H1 (cell line): Measurements from ENCODE around the gene CHST8. TPM values are rescaled to one million over a fixed set of nuclear protein-coding genes. Genes with fewer than 3 reads are reported as not detected.

ENCODE experiments used
- CTCF ChIA-PET: fragments of 300-600 bp; sonication (Branson Sonifier 250); formaldehyde crosslinking; loops from one replicate; lab custom pipeline; 2021; ENCODE audit not compliant: partially characterized antibody; lab: Charles Lee
- POLR2A ChIA-PET: fragments of 300-600 bp; sonication (Branson Sonifier 250); formaldehyde crosslinking; loops from one replicate; lab custom pipeline; 2021; ENCODE audit warnings: inconsistent platforms; ENCODE audit not compliant: partially characterized antibody; lab: Charles Lee
- DNase-seq, 2 experiments: peaks; one replicate each; pipeline versions ENCODE4 v3.0.0 to v3.0.0-alpha.2; 2010 to 2022; ENCODE audit warnings: low spot score in 2 of 2, low read depth in 1 of 2, mixed read lengths in 1 of 2
- FAIRE-seq: peaks from 2 replicates; lab custom pipeline; 2011; peaks lifted over from hg19 to GRCh38; lab: Jason Lieb, UNC
- H2AFZ ChIP-seq: 2 replicates; pipeline ENCODE4 v1.8.1; 2012; ENCODE audit warnings: low read length, inconsistent platforms
- H2AK5ac ChIP-seq: 2 replicates; pipeline ENCODE4 v1.6.1; 2013; ENCODE audit warnings: low read depth, low read length
- H2BK120ac ChIP-seq: replicated peaks from 2 replicates; pipeline ENCODE3; 2013; ENCODE audit warnings: low read depth, low read length, inconsistent platforms
- H2BK12ac ChIP-seq: 2 replicates; pipeline ENCODE4 v1.6.1; 2013; ENCODE audit warnings: low read depth, low read length
- H2BK15ac ChIP-seq: 2 replicates; pipeline ENCODE4 v1.6.1; 2013; ENCODE audit warnings: low read length
- H2BK20ac ChIP-seq: 2 replicates; pipeline ENCODE4 v1.6.1; 2013; ENCODE audit warnings: low read length
- H2BK5ac ChIP-seq: 2 replicates; pipeline ENCODE4 v1.6.1; 2013; ENCODE audit warnings: low read depth, low read length
- H3K14ac ChIP-seq: 2 replicates; pipeline ENCODE4 v1.6.1; 2013; ENCODE audit warnings: inconsistent platforms; ENCODE audit not compliant: insufficient read length
- H3K18ac ChIP-seq: 2 replicates; pipeline ENCODE4 v1.6.1; 2013; ENCODE audit warnings: low read length; ENCODE audit errors: extremely low read depth
- H3K23ac ChIP-seq: 2 replicates; pipeline ENCODE4 v1.6.1; 2013; ENCODE audit warnings: inconsistent platforms; ENCODE audit not compliant: insufficient read length
- H3K23me2 ChIP-seq: 2 replicates; pipeline ENCODE4 v1.6.1; 2013; ENCODE audit warnings: low read depth, low read length
- H3K27ac ChIP-seq: 2 replicates; pipeline ENCODE4 v1.6.1; 2011; ENCODE audit warnings: low read depth, low read length, inconsistent platforms
- H3K27me3 ChIP-seq, 4 experiments: replicated peaks in 1 of 4; 1 replicate in 1 of 4; 2 replicates in 3 of 4; pipeline versions ENCODE4 v1.6.1 to v1.8.1; 2011 to 2013; ENCODE audit warnings: low read length in 3 of 4, mild to moderate bottlenecking in 3 of 4, inconsistent platforms in 2 of 4, mixed read lengths in 2 of 4, moderate library complexity in 1 of 4; ENCODE audit not compliant: control insufficient read depth in 3 of 4, insufficient read depth in 3 of 4; ENCODE audit errors: extremely low read depth in 1 of 4
- H3K36me3 ChIP-seq, 4 experiments: 2 replicates each; pipeline versions ENCODE4 v1.6.1 to v1.8.1; 2011 to 2013; ENCODE audit warnings: mild to moderate bottlenecking in 4 of 4, low read length in 3 of 4, moderate library complexity in 2 of 4, control low read depth in 1 of 4, inconsistent platforms in 1 of 4; ENCODE audit not compliant: insufficient read depth in 4 of 4, control insufficient read depth in 2 of 4
- H3K4ac ChIP-seq: replicated peaks from 2 replicates; pipeline ENCODE3; 2013; ENCODE audit warnings: low read length, low read depth, mixed read lengths, inconsistent platforms; ENCODE audit not compliant: insufficient read length
- H3K4me1 ChIP-seq, 4 experiments: replicated peaks in 1 of 4; 1 replicate in 1 of 4; 2 replicates in 3 of 4; pipeline versions ENCODE4 v1.6.1 to v1.8.1; 2011 to 2013; ENCODE audit warnings: low read length in 3 of 4, inconsistent platforms in 2 of 4, mixed read lengths in 1 of 4; ENCODE audit not compliant: insufficient read depth in 4 of 4, control insufficient read depth in 3 of 4
- H3K4me2 ChIP-seq, 2 experiments: 2 replicates each; pipeline versions ENCODE4 v1.6.1 to v1.8.1; 2011 to 2013; ENCODE audit warnings: low read depth in 2 of 2, low read length in 2 of 2, control low read depth in 1 of 2, inconsistent platforms in 1 of 2, mild to moderate bottlenecking in 1 of 2; ENCODE audit not compliant: insufficient read depth in 1 of 2
- H3K4me3 ChIP-seq, 4 experiments: fragments of 200-600, 300-600 bp in 1 of 4; sonication (generic), shearing (Covaris generic), sonication (Bioruptor Twin) in 1 of 4; 2 replicates each; pipeline versions ENCODE4 v1.5.1 to v1.8.1; 2011 to 2016; ENCODE audit warnings: low read length in 4 of 4, low read depth in 3 of 4, control low read depth in 2 of 4, inconsistent platforms in 2 of 4, mild to moderate bottlenecking in 2 of 4, mixed read lengths in 1 of 4, moderate library complexity in 1 of 4; ENCODE audit not compliant: insufficient read depth in 2 of 4; ENCODE audit errors: extremely low read depth in 1 of 4
- H3K56ac ChIP-seq: replicated peaks from 2 replicates; pipeline ENCODE3; 2013; ENCODE audit warnings: low read depth, mild to moderate bottlenecking, mixed read lengths, low read length, inconsistent platforms; ENCODE audit not compliant: insufficient read length
- H3K79me1 ChIP-seq: 2 replicates; pipeline ENCODE4 v1.6.1; 2013; ENCODE audit warnings: low read depth, low read length, control low read depth
- H3K79me2 ChIP-seq, 2 experiments: 2 replicates each; pipeline versions ENCODE4 v1.6.1 to v1.8.1; 2012 to 2013; ENCODE audit warnings: low read length in 2 of 2, mild to moderate bottlenecking in 2 of 2, inconsistent platforms in 1 of 2; ENCODE audit not compliant: insufficient read depth in 2 of 2, control insufficient read depth in 1 of 2
- H3K9ac ChIP-seq, 4 experiments: replicated peaks in 1 of 4; 1 replicate in 1 of 4; 2 replicates in 3 of 4; pipeline versions ENCODE4 v1.6.1 to v1.8.1; 2011 to 2013; ENCODE audit warnings: low read depth in 3 of 4, low read length in 3 of 4, control low read depth in 2 of 4, mild to moderate bottlenecking in 2 of 4, moderate library complexity in 2 of 4, inconsistent platforms in 1 of 4; ENCODE audit errors: extremely low read depth in 1 of 4
- H3K9me3 ChIP-seq, 2 experiments: 2 replicates each; pipeline versions ENCODE4 v1.6.1 to v1.8.1; 2012 to 2013; ENCODE audit warnings: mild to moderate bottlenecking in 2 of 2, moderate library complexity in 2 of 2, control low read depth in 1 of 2, inconsistent platforms in 1 of 2, low read depth in 1 of 2, low read length in 1 of 2, mixed read lengths in 1 of 2; ENCODE audit not compliant: insufficient read depth in 2 of 2
- H4K20me1 ChIP-seq, 2 experiments: replicated peaks in 1 of 2; 2 replicates each; pipeline versions ENCODE3 to v1.8.1; 2011 to 2013; ENCODE audit warnings: inconsistent platforms in 2 of 2, low read length in 2 of 2, mild to moderate bottlenecking in 1 of 2; ENCODE audit not compliant: insufficient read depth in 2 of 2, control insufficient read depth in 1 of 2
- H4K5ac ChIP-seq: 2 replicates; pipeline ENCODE4 v1.6.1; 2013; ENCODE audit warnings: low read length, low read depth, mixed read lengths, inconsistent platforms; ENCODE audit not compliant: insufficient read length
- H4K8ac ChIP-seq: 2 replicates; pipeline ENCODE4 v1.8.0; 2013; ENCODE audit warnings: mild to moderate bottlenecking, moderate library complexity, low read length, inconsistent platforms; ENCODE audit not compliant: insufficient read depth; ENCODE audit errors: extremely low read depth
- H4K91ac ChIP-seq: replicated peaks from 2 replicates; pipeline ENCODE3; 2013; ENCODE audit warnings: low read length, mixed read lengths, inconsistent platforms; ENCODE audit not compliant: insufficient read length
- ASH2L ChIP-seq: fragments of 200-600, 300-600 bp; sonication (generic); IDR thresholded peaks from one replicate; pipeline ENCODE4 v1.7.1; 2017; ENCODE audit warnings: low read length
- CBX8 ChIP-seq: fragments of 300-800, 300-1000 bp; sonication (generic); IDR thresholded peaks from 2 replicates; pipeline ENCODE4 v1.7.1; 2016; ENCODE audit warnings: low read depth, low read length, borderline replicate concordance
- CEBPB ChIP-seq: IDR thresholded peaks from 2 replicates; pipeline ENCODE4 v1.6.1; 2012; ENCODE audit warnings: low read depth, low read length
- CHD1 ChIP-seq: IDR thresholded peaks from 2 replicates; pipeline ENCODE4 v1.6.1; 2012; ENCODE audit warnings: low read depth, low read length, improper control_type of control experiment
- EGR1 ChIP-seq: IDR thresholded peaks from 2 replicates; pipeline ENCODE4 v1.6.1; 2011; ENCODE audit warnings: low read depth, low read length, borderline replicate concordance
- GTF2F1 ChIP-seq: IDR thresholded peaks from 2 replicates; pipeline ENCODE4 v1.6.1; 2012; ENCODE audit warnings: low read depth, low read length, improper control_type of control experiment, borderline replicate concordance
- HDAC2 ChIP-seq, 2 experiments: fragments of 300-600 bp in 1 of 2; sonication (generic) in 1 of 2; IDR thresholded peaks; 2 replicates each; pipeline ENCODE4 v1.6.1; 2011 to 2012; ENCODE audit warnings: low read depth in 2 of 2, low read length in 2 of 2, mild to moderate bottlenecking in 2 of 2, moderate library complexity in 2 of 2, borderline replicate concordance in 1 of 2, inconsistent platforms in 1 of 2
- HDAC6 ChIP-seq: IDR thresholded peaks from one replicate; pipeline ENCODE4 v1.7.1; 2012; ENCODE audit warnings: low read depth, mild to moderate bottlenecking, inconsistent platforms, low read length, moderate library complexity
- JUN ChIP-seq: IDR thresholded peaks from 2 replicates; pipeline ENCODE4 v1.6.1; 2011; ENCODE audit warnings: low read depth, mild to moderate bottlenecking, improper control_type of control experiment, low read length
- KDM1A ChIP-seq: fragments of 200-600, 300-600 bp; sonication (generic); IDR thresholded peaks from 2 replicates; pipeline ENCODE4 v1.7.1; 2016; ENCODE audit warnings: mild to moderate bottlenecking, low read length, borderline replicate concordance
- POU5F1 ChIP-seq: IDR thresholded peaks from 2 replicates; pipeline ENCODE4 v1.6.1; 2011; ENCODE audit warnings: low read depth, mild to moderate bottlenecking, low read length, moderate library complexity
- SP2 ChIP-seq: IDR thresholded peaks from 2 replicates; pipeline ENCODE4 v1.6.1; 2012; ENCODE audit warnings: mild to moderate bottlenecking, low read length, inconsistent platforms
- SUZ12 ChIP-seq: fragments of 200-600 bp; sonication (generic); IDR thresholded peaks from 2 replicates; pipeline ENCODE4 v1.6.1; 2012; ENCODE audit warnings: mild to moderate bottlenecking, inconsistent platforms, low read length, moderate library complexity, mixed read lengths
- TCF12 ChIP-seq: IDR thresholded peaks from 2 replicates; pipeline ENCODE4 v1.6.1; 2011; ENCODE audit warnings: low read depth, mild to moderate bottlenecking, low read length
- ZNF274 ChIP-seq: IDR thresholded peaks from 2 replicates; pipeline ENCODE4 v1.7.0; 2012; ENCODE audit warnings: low read length, borderline replicate concordance; ENCODE audit errors: extremely low read depth
- WGBS, 2 experiments: shearing (Covaris generic) in 1 of 2; methylation state at CpG; one replicate each; pipeline versions ENCODE4 v1.1.6 to v1.1.7; 2013 to 2015; ENCODE audit warnings: low lambda C conversion rate in 2 of 2, mixed read lengths in 2 of 2, inconsistent platforms in 1 of 2, low coverage in 1 of 2, missing lambda C conversion rate in 1 of 2; ENCODE audit not compliant: insufficient replicate concordance in 2 of 2, insufficient coverage in 1 of 2, insufficient read length in 1 of 2; ENCODE audit errors: extremely low coverage in 1 of 2, missing lambda C conversion rate in 1 of 2; 5-methylcytosine and 5-hydroxymethylcytosine counted together
- polyA plus RNA-seq, 7 experiments: library from polyadenylated mRNA; depleted of rRNA in 3 of 7; stranded (reverse) in 5 of 7; unstranded in 2 of 7; fragments of >200 nt in 5 of 7; fragments of 200-250 nt in 2 of 7; gene quantifications; 1 replicate in 5 of 7; 2 replicates in 1 of 7; 4 replicates in 1 of 7; pipeline versions ENCODE4 v1.2.1 to v1.2.3, GENCODE V29; 2011 to 2013; ENCODE audit warnings: missing spikeins in 2 of 7, mixed read lengths in 2 of 7
- total RNA-seq: library from RNA; stranded (reverse); fragmentation: NEBNext Ultra II Directional; extraction: Animal tissue kit (Norgen Biotek cat#: 25700); gene quantifications from 2 replicates; pipeline ENCODE4 v1.2.1, GENCODE V29; 2021

CHST8 gene
- total and polyA plus RNA-seq, 2 of the 8 experiments (the other 6 are each of a cell fraction or from before 2014, with no cell fraction given) = 10.8 to 28.2 TPM

DNA sequence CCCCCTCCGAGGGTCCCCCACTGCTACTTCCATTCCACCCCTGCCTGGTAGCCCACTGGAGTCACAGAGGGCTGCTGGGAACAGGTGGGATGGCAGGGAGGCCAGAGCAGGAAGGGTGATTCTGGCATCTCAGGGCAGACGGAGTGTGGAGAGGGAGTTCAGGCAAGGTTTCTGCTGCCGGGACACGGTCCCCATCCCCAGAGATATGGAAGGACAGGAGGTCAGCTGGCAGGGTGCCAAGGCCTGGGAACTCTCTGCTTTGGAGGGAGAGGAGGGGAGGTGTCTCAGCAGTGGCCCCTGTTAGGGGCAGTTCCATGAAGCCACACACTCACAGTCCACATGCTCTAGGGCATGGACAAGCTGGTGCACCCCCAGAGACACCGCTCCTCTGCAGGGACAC lies 68.1 kb downstream of the CHST8 start:
- no peak overlapping the region for H2BK5ac ChIP-seq
- H4K5ac ChIP-seq = no peak overlapping the region
- H3K4ac ChIP-seq = no peak overlapping the region
- no peaks in the 10 kb centered on the region for H3K79me2 ChIP-seq
- no peak overlapping the region for H3K14ac ChIP-seq
- H3K4me1 ChIP-seq = peaks cover 0 to 10% (median 2%) of the 10 kb centered on the region in 4 experiments; a peak in 4 of 7 replicates
- CTCF ChIA-PET = interaction anchor here (1.0 kb wide), 1 partner anchor 20 kb away, joined by 3 read pairs; no protein-coding TSS in a partner anchor
- no peak overlapping the region for H2BK20ac ChIP-seq
- FAIRE-seq (no peak), DNase-seq (no peak)
- no peak overlapping the region for H3K23ac ChIP-seq
- H3K4me2 ChIP-seq = no peak overlapping the region
- H2BK12ac ChIP-seq = no peak overlapping the region
- 96% methylated on average over 5 of the region's 5 CpGs; no CpG with 5 or more reads in 1 of the 2 experiments for WGBS, 2 experiments
- peak overlapping the region; percentile 46; the same call in 1 of the 2 replicates for H4K8ac ChIP-seq
- peaks cover 2% of the 10 kb centered on the region; the same call in 1 of the 2 replicates for H3K79me1 ChIP-seq
- no peak overlapping the region for H2BK120ac ChIP-seq
- no peaks in the 10 kb centered on the region for H3K27me3 ChIP-seq
- H3K18ac ChIP-seq = no peak overlapping the region
- H3K36me3 ChIP-seq = no peaks in the 10 kb centered on the region
- H2AK5ac ChIP-seq = no peak overlapping the region
- peaks cover 2 to 7% of the 10 kb centered on the region in 2 experiments for H4K20me1 ChIP-seq
- H3K23me2 ChIP-seq = no peaks in the 10 kb centered on the region
- H3K27ac ChIP-seq = no peak overlapping the region
- POLR2A ChIA-PET = no interaction called here
- no peaks in the 10 kb centered on the region for H3K9me3 ChIP-seq
- H3K56ac ChIP-seq = no peak overlapping the region
- H2AFZ ChIP-seq = no peak overlapping the region
- no peak overlapping the region for H2BK15ac ChIP-seq
- H4K91ac ChIP-seq = no peak overlapping the region
- H3K9ac ChIP-seq = no peak overlapping the region
- H3K4me3 ChIP-seq = no peak overlapping the region
- TF ChIP-seq GTF2F1 = no peak
- no peak for TF ChIP-seq CBX8
- TF ChIP-seq TCF12 = no peak
- no peak for TF ChIP-seq HDAC6
- TF ChIP-seq HDAC2 (IDR thresholded peaks at IDR 0.05; ENCODE audit: borderline replicate concordance in 1 of 2, low read depth in 2 of 2, low read length in 2 of 2) = no peak
- TF ChIP-seq CEBPB = no peak
- no peak for TF ChIP-seq KDM1A
- TF ChIP-seq ASH2L = no peak
- TF ChIP-seq ZNF274 = no peak
- TF ChIP-seq POU5F1 = no peak
- no peak for TF ChIP-seq EGR1
- TF ChIP-seq SUZ12 = no peak
- TF ChIP-seq SP2 = no peak
- no peak for TF ChIP-seq JUN
- TF ChIP-seq CHD1 = no peak
